Colonic mucosa (tissue), 4 donors: ENCODE results near the gene TMUB2. TPM values are rescaled to one million over a fixed set of nuclear protein-coding genes. Genes with fewer than 3 reads are reported as not detected.

Experiments used
- DNase-seq: peaks from one replicate; pipeline ENCODE4 v3.0.0-alpha.2; 2020
- H3K27ac ChIP-seq: fragments of 200-600 bp; one replicate; pipeline ENCODE4 v1.8.0; 2021
- H3K27me3 ChIP-seq: fragments of 200-600 bp; one replicate; pipeline ENCODE4 v1.8.0; 2021
- H3K36me3 ChIP-seq: fragments of 200-600 bp; one replicate; pipeline ENCODE4 v1.8.0; 2021
- H3K4me1 ChIP-seq: fragments of 200-600 bp; one replicate; pipeline ENCODE4 v1.8.0; 2021; ENCODE audit warnings: mild to moderate bottlenecking
- H3K4me3 ChIP-seq: fragments of 200-600 bp; one replicate; pipeline ENCODE4 v1.8.0; 2021
- H3K9ac ChIP-seq, 2 donors: one replicate each; pipeline ENCODE4 v1.7.0; 2013; ENCODE audit warnings: control low read depth in 2 of 2, low read depth in 2 of 2, low read length in 2 of 2
- H3K9me3 ChIP-seq: fragments of 200-600 bp; one replicate; pipeline ENCODE4 v1.8.0; 2021
- CTCF ChIP-seq: fragments of 200-600 bp; IDR thresholded peaks from one replicate; pipeline ENCODE4 v1.8.0; 2022; ENCODE audit warnings: antibody characterized with exemption, mild to moderate bottlenecking
- intact Hi-C: fragments of 100-400 bp; cut with DNase I; formaldehyde crosslinking; loops from one replicate; pipeline ENCODE4 v1.14.1; 2022
- total RNA-seq, 2 donors: library from RNA; stranded (reverse); fragmentation: NEBNext Ultra II Directional in 1 of 2; extraction: Animal tissue kit (Norgen Biotek cat#: 25700) in 1 of 2; gene quantifications; one replicate each; pipeline ENCODE4 v1.2.1, GENCODE V29; 2021
- donor health status: healthy.
- donor health status: DM: no; HTN: no; CAD: no.
- donor health status: DM: no; HTN: no; CAD: no.

Gene TMUB2
- total RNA-seq, 2 donors from 2014 or later = 37.0 to 44.5 TPM

- no peak overlapping the region for H3K4me3 ChIP-seq
- H3K4me1 ChIP-seq = no peaks in the 10 kb centered on the region
- DNase-seq = no peak
- no peak for TF ChIP-seq CTCF
- H3K27me3 ChIP-seq = no peaks in the 10 kb centered on the region
- no peak overlapping the region for H3K27ac ChIP-seq
- H3K36me3 ChIP-seq = no peaks in the 10 kb centered on the region
- intact Hi-C loops = no loop called here
- no peaks in the 10 kb centered on the region for H3K9me3 ChIP-seq
- H3K9ac ChIP-seq = no peak overlapping the region
Observed at GRCh38 chr17:44174427-44174826, 12.3 kb upstream of the TMUB2 start.

- H3K4me3 ChIP-seq = no peak overlapping the region
- DNase-seq = no peak
- no peaks in the 10 kb centered on the region for H3K9me3 ChIP-seq
- H3K27me3 ChIP-seq = no peaks in the 10 kb centered on the region
- TF ChIP-seq CTCF = no peak
- H3K4me1 ChIP-seq = no peaks in the 10 kb centered on the region
- intact Hi-C loops = no loop called here
- H3K36me3 ChIP-seq = no peaks in the 10 kb centered on the region
- H3K9ac ChIP-seq = no peak overlapping the region
- H3K27ac ChIP-seq = no peak overlapping the region
Observed at GRCh38 chr17:44176257-44176656, 10.5 kb upstream of the TMUB2 start.

- intact Hi-C loops = no loop called here
- no peak overlapping the region for H3K4me3 ChIP-seq
- TF ChIP-seq CTCF = no peak
- H3K27me3 ChIP-seq = no peaks in the 10 kb centered on the region
- H3K27ac ChIP-seq = no peak overlapping the region
- no peaks in the 10 kb centered on the region for H3K9me3 ChIP-seq
- H3K4me1 ChIP-seq = no peaks in the 10 kb centered on the region
- no peak for DNase-seq
- H3K9ac ChIP-seq = no peak overlapping the region
- H3K36me3 ChIP-seq = no peaks in the 10 kb centered on the region
Observed at GRCh38 chr17:44176671-44177501, 9.9 kb upstream of the TMUB2 start.

GRCh38 chr17:44177640-44178039 lies 9.1 kb upstream of the TMUB2 start:
- H3K27me3 ChIP-seq = no peaks in the 10 kb centered on the region
- no peak overlapping the region for H3K27ac ChIP-seq
- H3K9ac ChIP-seq = no peak overlapping the region
- intact Hi-C loops = no loop called here
- H3K36me3 ChIP-seq = no peaks in the 10 kb centered on the region
- DNase-seq = no peak
- no peak for TF ChIP-seq CTCF
- H3K4me1 ChIP-seq = no peaks in the 10 kb centered on the region
- no peaks in the 10 kb centered on the region for H3K9me3 ChIP-seq
- H3K4me3 ChIP-seq = no peak overlapping the region

- H3K9ac ChIP-seq = no peak overlapping the region
- no peak overlapping the region for H3K4me3 ChIP-seq
- H3K9me3 ChIP-seq = no peaks in the 10 kb centered on the region
- intact Hi-C loops = no loop called here
- no peak for DNase-seq
- H3K27ac ChIP-seq = no peak overlapping the region
- no peaks in the 10 kb centered on the region for H3K4me1 ChIP-seq
- H3K27me3 ChIP-seq = no peaks in the 10 kb centered on the region
- TF ChIP-seq CTCF = no peak
- H3K36me3 ChIP-seq = no peaks in the 10 kb centered on the region
Observed at GRCh38 chr17:44178133-44178532, 8.6 kb upstream of the TMUB2 start.
